Ascending aorta (tissue), 2 donors: Measurements from ENCODE around the gene PRXL2A. TPM values are rescaled to one million over a fixed set of nuclear protein-coding genes. Genes with fewer than 3 reads are reported as not detected.

Experiments
- DNase-seq, 2 donors: peaks; one replicate each; pipeline ENCODE4 v3.0.0-alpha.2; 2019; ENCODE audit warnings: low spot score in 2 of 2
- H3K27ac ChIP-seq, 2 donors: fragments of 200-600 bp; sonication (generic); one replicate each; pipeline ENCODE4 v1.5.1; 2016 to 2017; ENCODE audit warnings: mild to moderate bottlenecking in 1 of 2
- H3K27me3 ChIP-seq: fragments of 200-600 bp; sonication (generic); one replicate; pipeline ENCODE4 v1.5.1; 2017
- H3K36me3 ChIP-seq, 2 donors: fragments of 200-600 bp; sonication (generic); one replicate each; pipeline ENCODE4 v1.5.1; 2016
- H3K4me1 ChIP-seq, 2 donors: fragments of 200-600 bp; sonication (generic); one replicate each; pipeline ENCODE4 v1.5.1; 2016 to 2017; ENCODE audit warnings: mild to moderate bottlenecking in 1 of 2
- H3K4me3 ChIP-seq, 2 donors: fragments of 200-600 bp; sonication (generic); one replicate each; pipeline ENCODE4 v1.5.1; 2016 to 2017; ENCODE audit warnings: mild to moderate bottlenecking in 1 of 2
- H3K9me3 ChIP-seq, 2 donors: fragments of 200-600 bp; sonication (generic); one replicate each; pipeline ENCODE4 v1.5.1; 2016
- CTCF ChIP-seq, 3 experiments: fragments of 200-600 bp in 2 of 3; fragments of 450-650 bp in 1 of 3; sonication (generic) in 2 of 3; IDR thresholded peaks; one replicate each; pipeline ENCODE4 v1.5.1; 2016 to 2019; ENCODE audit warnings: antibody characterized with exemption in 3 of 3, mild to moderate bottlenecking in 1 of 3, moderate library complexity in 1 of 3
- intact Hi-C: fragments of 100-400 bp; cut with DNase I; formaldehyde crosslinking; loops from one replicate; pipeline ENCODE4 v1.15.1; 2023
- total RNA-seq: library from RNA; depleted of rRNA; stranded (reverse); fragments of >200 nt; gene quantifications from one replicate; pipeline ENCODE4 v1.1.0, GENCODE V29; 2016

The PRXL2A gene
- total RNA-seq, 1 donor from 2014 or later, result 22.7 TPM

- peak overlapping the region in 1 of 2 donors; percentile 15 for H3K4me3 ChIP-seq
- no peak for DNase-seq
- no peaks in the 10 kb centered on the region for H3K27me3 ChIP-seq
- intact Hi-C loops, result no loop called here
- H3K4me1 ChIP-seq, result peaks cover 25 to 56% of the 10 kb centered on the region in 2 donors
- peak overlapping the region; percentile 10 to 34 for H3K27ac ChIP-seq
- TF ChIP-seq CTCF (IDR thresholded peaks at IDR 0.05), result no peak
- no peaks in the 10 kb centered on the region for H3K9me3 ChIP-seq
- H3K36me3 ChIP-seq, result no peaks in the 10 kb centered on the region
These were observed 52.3 kb downstream of the PRXL2A start for GRCh38 chr10:80460399-80461207.

GRCh38 chr10:80461208-80462183 is 53.1 kb downstream of the PRXL2A start:
- TF ChIP-seq CTCF (IDR thresholded peaks at IDR 0.05), result no peak
- no peak for DNase-seq
- Histone ChIP-seq H3K4me3 (peak overlapping the region in 1 of 2 donors; percentile 15), H3K9me3 (no peaks in the 10 kb centered on the region), H3K27me3 (no peaks in the 10 kb centered on the region), H3K36me3 (no peaks in the 10 kb centered on the region), H3K4me1 (peaks cover 23 to 50% of the 10 kb centered on the region in 2 donors), H3K27ac (peak overlapping the region; percentile 10 to 64)
- intact Hi-C loops, result no loop called here

GRCh38 chr10:80462299-80462980 is 54.1 kb downstream of the PRXL2A start:
- Histone ChIP-seq H3K27me3 (no peaks in the 10 kb centered on the region), H3K27ac (peak overlapping the region; percentile 10 to 64), H3K36me3 (no peaks in the 10 kb centered on the region), H3K9me3 (no peaks in the 10 kb centered on the region), H3K4me1 (peaks cover 23 to 50% of the 10 kb centered on the region in 2 donors), H3K4me3 (peak overlapping the region in 1 of 2 donors; percentile 30)
- intact Hi-C loops, result no loop called here
- peak in 1 of 2 donors; percentile 74 for DNase-seq
- no peak for TF ChIP-seq CTCF (IDR thresholded peaks at IDR 0.05)

GRCh38 chr10:80462981-80463741 is 54.8 kb downstream of the PRXL2A start:
- peak overlapping the region; percentile 10 to 64 for H3K27ac ChIP-seq
- TF ChIP-seq CTCF (IDR thresholded peaks at IDR 0.05), result no peak
- H3K4me3 ChIP-seq, result peak overlapping the region in 1 of 2 donors; percentile 30
- intact Hi-C loops, result no loop called here
- no peaks in the 10 kb centered on the region for H3K36me3 ChIP-seq
- peaks cover 23 to 50% of the 10 kb centered on the region in 2 donors for H3K4me1 ChIP-seq
- H3K27me3 ChIP-seq, result no peaks in the 10 kb centered on the region
- no peak for DNase-seq
- H3K9me3 ChIP-seq, result no peaks in the 10 kb centered on the region
